Vagina (tissue), 2 donors: ENCODE results near the gene CARD6. TPM values are rescaled to one million over a fixed set of nuclear protein-coding genes. Genes with fewer than 3 reads are reported as not detected.
"Not testable (repeated sequence)": the region's sequence is repeated elsewhere in the genome, so short reads cannot be mapped to it uniquely, and the experiment has no call there.

Experiments used
- DNase-seq, 2 donors: peaks; one replicate each; pipeline ENCODE4 v3.0.0-alpha.2; 2017; ENCODE audit errors: extremely low spot score in 2 of 2
- H3K27ac ChIP-seq: fragments of 200-600 bp; sonication (generic); one replicate; pipeline ENCODE4 v1.5.1; 2019
- H3K27me3 ChIP-seq: fragments of 200-600 bp; sonication (generic); one replicate; pipeline ENCODE4 v1.5.1; 2019
- H3K36me3 ChIP-seq, 2 donors: fragments of 200-600 bp; sonication (generic); one replicate each; pipeline ENCODE4 v1.5.1; 2017 to 2019
- H3K4me1 ChIP-seq: fragments of 200-600 bp; sonication (generic); one replicate; pipeline ENCODE4 v1.5.1; 2019
- H3K4me3 ChIP-seq, 2 donors: fragments of 200-600 bp; sonication (generic); 1 replicate in 1 of 2; 2 replicates in 1 of 2; pipeline ENCODE4 v1.5.1; 2016 to 2019
- H3K9me3 ChIP-seq: fragments of 200-600 bp; sonication (generic); one replicate; pipeline ENCODE4 v1.5.1; 2019
- POLR2A ChIP-seq, 2 donors: fragments of 450-650 bp; IDR thresholded peaks; one replicate each; pipeline ENCODE4 v1.6.1; 2017; ENCODE audit warnings: antibody characterized with exemption in 2 of 2, mild to moderate bottlenecking in 2 of 2, moderate library complexity in 2 of 2
- POLR2AphosphoS5 ChIP-seq, 2 donors: sonication (generic); formaldehyde crosslinking; IDR thresholded peaks; one replicate each; pipeline ENCODE4 v1.9.0; 2017; ENCODE audit warnings: antibody characterized with exemption in 2 of 2, mild to moderate bottlenecking in 2 of 2, low read depth in 1 of 2; ENCODE audit not compliant: insufficient read depth in 1 of 2
- intact Hi-C: fragments of 100-400 bp; cut with DNase I; formaldehyde crosslinking; loops from one replicate; pipeline ENCODE4 v1.15.1; 2023
- total RNA-seq: library from RNA; depleted of rRNA; stranded (reverse); fragments of >200 nt; gene quantifications from one replicate; pipeline ENCODE4 v1.2.3, GENCODE V29; 2016
- TF ChIP-seq, protein P1 (sequence below), 3 experiments: fragments of 450-650 bp in 2 of 3; fragments of 200-600 bp in 1 of 3; sonication (generic) in 1 of 3; IDR thresholded peaks; one replicate each; pipeline ENCODE4 v1.5.1; 2017 to 2019; ENCODE audit warnings: antibody characterized with exemption in 3 of 3, mild to moderate bottlenecking in 2 of 3, moderate library complexity in 2 of 3

CARD6 gene, protein sequence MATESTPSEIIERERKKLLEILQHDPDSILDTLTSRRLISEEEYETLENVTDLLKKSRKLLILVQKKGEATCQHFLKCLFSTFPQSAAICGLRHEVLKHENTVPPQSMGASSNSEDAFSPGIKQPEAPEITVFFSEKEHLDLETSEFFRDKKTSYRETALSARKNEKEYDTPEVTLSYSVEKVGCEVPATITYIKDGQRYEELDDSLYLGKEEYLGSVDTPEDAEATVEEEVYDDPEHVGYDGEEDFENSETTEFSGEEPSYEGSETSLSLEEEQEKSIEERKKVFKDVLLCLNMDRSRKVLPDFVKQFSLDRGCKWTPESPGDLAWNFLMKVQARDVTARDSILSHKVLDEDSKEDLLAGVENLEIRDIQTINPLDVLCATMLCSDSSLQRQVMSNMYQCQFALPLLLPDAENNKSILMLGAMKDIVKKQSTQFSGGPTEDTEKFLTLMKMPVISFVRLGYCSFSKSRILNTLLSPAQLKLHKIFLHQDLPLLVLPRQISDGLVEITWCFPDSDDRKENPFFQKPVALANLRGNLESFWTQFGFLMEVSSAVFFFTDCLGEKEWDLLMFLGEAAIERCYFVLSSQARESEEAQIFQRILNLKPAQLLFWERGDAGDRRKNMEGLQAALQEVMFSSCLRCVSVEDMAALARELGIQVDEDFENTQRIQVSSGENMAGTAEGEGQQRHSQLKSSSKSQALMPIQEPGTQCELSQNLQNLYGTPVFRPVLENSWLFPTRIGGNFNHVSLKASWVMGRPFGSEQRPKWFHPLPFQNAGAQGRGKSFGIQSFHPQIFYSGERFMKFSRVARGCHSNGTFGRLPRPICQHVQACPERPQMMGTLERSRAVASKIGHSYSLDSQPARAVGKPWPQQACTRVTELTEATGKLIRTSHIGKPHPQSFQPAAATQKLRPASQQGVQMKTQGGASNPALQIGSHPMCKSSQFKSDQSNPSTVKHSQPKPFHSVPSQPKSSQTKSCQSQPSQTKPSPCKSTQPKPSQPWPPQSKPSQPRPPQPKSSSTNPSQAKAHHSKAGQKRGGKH
- 12.3 TPM for total RNA-seq

DNA sequence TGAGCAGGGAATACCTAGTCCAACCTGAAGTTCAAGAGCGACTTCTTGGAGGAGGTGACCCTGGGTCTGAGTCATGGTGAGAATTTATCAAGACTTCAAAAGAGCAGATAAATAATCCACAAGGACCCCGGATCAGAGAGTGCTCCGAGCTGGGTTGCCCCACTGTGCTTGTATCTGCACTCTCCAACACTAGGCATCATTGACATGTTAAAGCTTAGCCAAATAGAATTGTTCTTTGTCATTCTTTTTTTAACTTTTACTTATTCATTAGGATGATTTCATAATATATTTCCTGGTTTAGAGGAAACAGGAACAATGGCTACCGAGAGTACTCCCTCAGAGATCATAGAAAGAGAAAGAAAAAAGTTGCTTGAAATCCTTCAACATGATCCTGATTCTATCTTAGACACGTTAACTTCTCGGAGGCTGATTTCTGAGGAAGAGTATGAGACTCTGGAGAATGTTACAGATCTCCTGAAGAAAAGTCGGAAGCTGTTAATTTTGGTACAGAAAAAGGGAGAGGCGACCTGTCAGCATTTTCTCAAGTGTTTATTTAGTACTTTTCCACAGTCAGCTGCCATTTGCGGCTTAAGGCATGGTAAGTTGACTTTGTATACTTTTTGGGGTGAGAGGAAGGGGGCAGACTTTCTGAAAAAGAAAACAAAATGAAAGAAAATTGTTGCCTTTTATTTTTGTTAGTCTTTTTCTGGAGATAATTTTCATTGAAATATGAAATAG, at the start of gene CARD6:
CARD6 (plus strand) TSS at position 300 of the 738 bp plus-strand sequence; CDS start at position 316, 16 bp downstream.
- intact Hi-C loops = no loop called here
- peak in 1 of 2 donors; percentile 49 for TF ChIP-seq POLR2AphosphoS5 (IDR thresholded peaks at IDR 0.05; ENCODE audit: insufficient read depth in 1 of 2, low read depth in 1 of 2)
- TF ChIP-seq, protein P1, sequence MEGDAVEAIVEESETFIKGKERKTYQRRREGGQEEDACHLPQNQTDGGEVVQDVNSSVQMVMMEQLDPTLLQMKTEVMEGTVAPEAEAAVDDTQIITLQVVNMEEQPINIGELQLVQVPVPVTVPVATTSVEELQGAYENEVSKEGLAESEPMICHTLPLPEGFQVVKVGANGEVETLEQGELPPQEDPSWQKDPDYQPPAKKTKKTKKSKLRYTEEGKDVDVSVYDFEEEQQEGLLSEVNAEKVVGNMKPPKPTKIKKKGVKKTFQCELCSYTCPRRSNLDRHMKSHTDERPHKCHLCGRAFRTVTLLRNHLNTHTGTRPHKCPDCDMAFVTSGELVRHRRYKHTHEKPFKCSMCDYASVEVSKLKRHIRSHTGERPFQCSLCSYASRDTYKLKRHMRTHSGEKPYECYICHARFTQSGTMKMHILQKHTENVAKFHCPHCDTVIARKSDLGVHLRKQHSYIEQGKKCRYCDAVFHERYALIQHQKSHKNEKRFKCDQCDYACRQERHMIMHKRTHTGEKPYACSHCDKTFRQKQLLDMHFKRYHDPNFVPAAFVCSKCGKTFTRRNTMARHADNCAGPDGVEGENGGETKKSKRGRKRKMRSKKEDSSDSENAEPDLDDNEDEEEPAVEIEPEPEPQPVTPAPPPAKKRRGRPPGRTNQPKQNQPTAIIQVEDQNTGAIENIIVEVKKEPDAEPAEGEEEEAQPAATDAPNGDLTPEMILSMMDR (IDR thresholded peaks at IDR 0.05) = no peak

DNA sequence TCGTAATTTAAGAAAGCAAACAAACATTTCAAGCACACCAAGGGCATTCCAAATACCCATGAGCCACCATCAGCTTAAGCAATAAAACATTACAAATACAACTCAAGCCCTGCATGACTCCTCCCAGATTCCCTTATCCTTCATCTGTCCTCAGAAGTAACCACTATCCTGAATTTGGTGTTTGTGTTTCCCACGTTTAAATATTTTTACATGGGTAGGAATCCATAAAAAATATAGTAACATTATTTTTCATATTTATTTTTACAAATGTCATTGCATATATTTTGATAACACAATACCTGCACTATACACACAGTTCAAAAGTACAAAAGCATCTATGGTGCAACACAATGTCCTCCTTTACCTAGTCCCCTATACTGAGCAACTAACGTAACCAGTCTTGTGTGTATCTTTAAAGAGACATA, 49.4 kb upstream of the CARD6 start:
- DNase-seq = no peak
- no peaks in the 10 kb centered on the region for H3K9me3 ChIP-seq
- no peak overlapping the region for H3K4me3 ChIP-seq
- peaks cover 63% of the 10 kb centered on the region for H3K4me1 ChIP-seq
- H3K27ac ChIP-seq = no peak overlapping the region
- TF ChIP-seq, protein P1 (IDR thresholded peaks at IDR 0.05) = no peak
- TF ChIP-seq POLR2A (IDR thresholded peaks at IDR 0.05) (no peak), POLR2AphosphoS5 (IDR thresholded peaks at IDR 0.05; ENCODE audit: insufficient read depth in 1 of 2, low read depth in 1 of 2) (no peak)
- H3K36me3 ChIP-seq = no peaks in the 10 kb centered on the region
- H3K27me3 ChIP-seq = no peaks in the 10 kb centered on the region
- intact Hi-C loops = no loop called here

More for the DNA sequence above, at the start of gene CARD6:
- peak in 1 of 2 donors; percentile 60 for DNase-seq
- no peaks in the 10 kb centered on the region for H3K9me3 ChIP-seq
- no peaks in the 10 kb centered on the region for H3K27me3 ChIP-seq
- peak within 1 kb of the TSS; percentile 9 to 38 for H3K4me3 ChIP-seq
- H3K27ac ChIP-seq = peak within 1 kb of the TSS; percentile 66
- no peaks in the 10 kb centered on the region for H3K36me3 ChIP-seq
- H3K4me1 ChIP-seq = peaks cover under 1% of the 10 kb centered on the region

DNA sequence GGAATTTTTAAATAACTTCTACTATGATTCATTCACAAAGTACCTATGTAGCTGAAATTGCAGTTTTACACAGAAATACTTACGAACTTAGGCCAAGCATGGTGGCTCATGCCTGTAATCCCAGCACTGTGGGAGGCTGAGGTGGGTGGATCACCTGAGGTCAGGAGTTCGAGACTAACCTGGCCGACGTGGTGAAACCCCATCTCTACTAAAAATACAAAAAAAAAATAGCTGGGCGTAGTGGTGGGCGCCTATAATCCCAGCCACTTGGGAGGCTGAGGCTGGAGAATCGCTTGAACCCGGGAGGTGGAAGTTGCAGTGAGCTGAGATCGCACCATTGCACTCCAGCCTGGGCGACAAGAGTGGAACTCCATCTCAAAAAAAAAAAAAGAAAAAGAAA, 48.5 kb upstream of the CARD6 start:
- H3K27ac ChIP-seq, DNase-seq, H3K27me3 ChIP-seq, H3K36me3 ChIP-seq, intact Hi-C loops, H3K9me3 ChIP-seq, H3K4me3 ChIP-seq: not testable (repeated sequence)
- H3K4me1 ChIP-seq = peaks cover 70% of the 10 kb centered on the region

DNA sequence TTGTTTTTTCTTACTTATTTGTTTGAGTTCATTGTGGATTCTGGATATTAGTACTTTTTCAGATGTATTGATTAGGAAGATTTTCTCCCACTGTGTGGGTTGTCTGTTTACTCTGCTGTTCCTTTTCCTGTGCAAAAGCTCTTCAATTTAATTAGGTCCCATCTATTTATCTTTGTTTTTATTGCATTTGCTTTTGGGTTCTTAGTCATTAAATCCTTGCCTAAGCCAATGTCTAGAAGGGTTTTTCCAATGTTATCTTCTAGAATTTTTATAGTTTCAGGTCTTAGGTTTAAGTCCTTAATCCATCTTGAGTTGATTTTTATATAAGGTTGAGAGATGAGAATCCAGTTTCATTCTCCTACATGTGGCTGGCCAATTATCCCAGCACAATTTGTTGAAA, 46.8 kb upstream of the CARD6 start:
- DNase-seq, H3K4me3 ChIP-seq, H3K27ac ChIP-seq, intact Hi-C loops, H3K9me3 ChIP-seq, H3K36me3 ChIP-seq, H3K27me3 ChIP-seq: not testable (repeated sequence)
- H3K4me1 ChIP-seq = peaks cover 74% of the 10 kb centered on the region

DNA sequence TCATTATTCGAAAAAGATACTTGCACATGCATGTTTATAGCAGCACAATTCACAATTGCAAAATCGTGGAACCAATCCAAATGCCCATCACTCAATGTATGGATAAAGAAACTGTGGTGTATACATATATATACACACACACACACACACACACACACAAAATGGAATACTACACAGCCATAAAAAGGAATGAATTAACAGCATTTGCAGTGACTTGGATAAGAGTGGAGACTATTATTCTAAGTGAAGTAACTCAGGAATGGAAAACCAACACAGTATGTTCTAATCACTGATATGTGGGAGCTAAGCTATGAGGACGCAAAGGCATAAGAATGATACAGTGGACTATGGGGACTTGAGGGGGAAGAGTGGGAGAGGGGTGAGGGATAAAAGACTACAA, 46.3 kb upstream of the CARD6 start:
- H3K9me3 ChIP-seq, H3K27ac ChIP-seq, DNase-seq, H3K36me3 ChIP-seq, H3K4me3 ChIP-seq, H3K27me3 ChIP-seq, intact Hi-C loops: not testable (repeated sequence)
- H3K4me1 ChIP-seq = peaks cover 71% of the 10 kb centered on the region

DNA sequence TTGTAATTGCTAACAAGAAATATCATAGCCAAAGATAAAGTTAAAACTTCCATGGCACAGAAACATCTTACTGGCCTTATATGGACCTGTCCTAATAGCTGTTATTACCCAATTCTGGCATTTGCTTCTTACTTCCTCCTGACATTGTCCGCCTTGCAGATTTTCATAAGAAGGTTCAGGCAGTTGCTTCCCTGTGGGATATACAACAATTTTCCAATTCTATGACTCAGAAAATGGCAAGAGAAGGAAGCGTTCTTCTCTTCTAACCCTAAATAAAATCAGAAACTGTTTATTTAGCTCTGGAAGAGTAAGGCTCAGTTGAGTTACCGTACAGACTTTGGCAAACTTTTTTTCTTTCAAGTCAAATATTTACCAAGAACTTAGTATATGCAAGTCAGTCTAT, 44.7 kb upstream of the CARD6 start:
- Histone ChIP-seq H3K4me1 (peaks cover 58% of the 10 kb centered on the region), H3K27me3 (no peaks in the 10 kb centered on the region), H3K4me3 (peak overlapping the region; percentile 88 to 99), H3K27ac (peak overlapping the region; percentile 98), H3K36me3 (no peaks in the 10 kb centered on the region), H3K9me3 (no peaks in the 10 kb centered on the region)
- no peak for DNase-seq
- intact Hi-C loops = loop anchor here (2.0 kb wide), 1 partner anchor 42 kb away; the partner anchor contains the start of gene TTC33
- TF ChIP-seq POLR2AphosphoS5 (IDR thresholded peaks at IDR 0.05; ENCODE audit: insufficient read depth in 1 of 2, low read depth in 1 of 2) (peak in 1 of 2 donors; percentile 39), POLR2A (IDR thresholded peaks at IDR 0.05) (no peak)
